Measurements from ENCODE around the gene LATS2.

- TF ChIP-seq POLR2A (IDR thresholded peaks at IDR 0.05) (no peak), CTCF (IDR thresholded peaks at IDR 0.05) (no peak)
These were observed 138.1 kb downstream of the LATS2 start for GRCh38 chr13:20923272-20923671.

All from testis (tissue), 2 donors.